HepG2 (cell line): ENCODE measurements around the gene CTNNA3. TPM values are rescaled to one million over a fixed set of nuclear protein-coding genes. Genes with fewer than 3 reads are reported as not detected.

Source experiments
- ATAC-seq: fragments of 200-7000 bp; cut with Tn5 transposase; 3 replicates; pipeline ENCODE4 v1.9.1; 2020; ENCODE audit warnings: mild to moderate bottlenecking, moderate library complexity
- BruUV-seq: library from RNA; stranded (reverse); fragments of 400-500 nt; replicated peaks from 2 replicates; lab custom pipeline; 2021; lab: Mats Ljungman, UMichigan
- CTCF ChIA-PET: fragments of 300-600 bp; formaldehyde crosslinking; extraction: SDS; loops from one replicate; lab custom pipeline; 2021; ENCODE audit warnings: low total read pairs, inconsistent platforms, low intra/inter-chr PET ratio; lab: Yijun Ruan, JAX
- POLR2A ChIA-PET: fragments of 350-600 bp; sonication (Branson Sonifier 250); formaldehyde crosslinking; loops from one replicate; lab custom pipeline; 2020; ENCODE audit warnings: antibody characterized with exemption, inconsistent platforms; lab: Yijun Ruan, JAX
- DNase-seq: peaks from one replicate; pipeline ENCODE4 v3.0.0-alpha.2; 2015; ENCODE audit warnings: low spot score
- FAIRE-seq: peaks from 3 replicates; lab custom pipeline; 2011; peaks lifted over from hg19 to GRCh38; lab: Jason Lieb, UNC
- H2AFZ ChIP-seq: one replicate; pipeline ENCODE4 v1.6.1; 2011; ENCODE audit warnings: low read length, inconsistent platforms
- H3K27ac ChIP-seq: fragments of 300-600 bp; 3 replicates; pipeline ENCODE4 v1.8.0; 2011; ENCODE audit warnings: mixed run types, mild to moderate bottlenecking, mixed read lengths, low read length, inconsistent platforms; ENCODE audit not compliant: insufficient read depth; ENCODE audit errors: extremely low read length
- H3K27me3 ChIP-seq, 2 experiments: fragments of 200-600 bp in 1 of 2; 2 replicates in 1 of 2; 3 replicates in 1 of 2; pipeline versions ENCODE4 v1.6.0 to v1.8.0; 2011; ENCODE audit warnings: low read length in 2 of 2, mild to moderate bottlenecking in 2 of 2, moderate library complexity in 2 of 2, inconsistent platforms in 1 of 2; ENCODE audit not compliant: insufficient read depth in 2 of 2, control insufficient read depth in 1 of 2
- H3K36me3 ChIP-seq, 2 experiments: fragments of 200-600 bp in 1 of 2; replicated peaks in 1 of 2; 2 replicates in 1 of 2; 3 replicates in 1 of 2; pipeline versions ENCODE4 v1.5.1 to v1.8.0; 2011; ENCODE audit warnings: low read length in 2 of 2, inconsistent platforms in 1 of 2; ENCODE audit not compliant: insufficient read depth in 2 of 2, control insufficient read depth in 1 of 2
- H3K4me1 ChIP-seq: 2 replicates; pipeline ENCODE4 v1.5.1; 2012; ENCODE audit warnings: low read length, inconsistent platforms; ENCODE audit not compliant: insufficient read depth
- H3K4me2 ChIP-seq: 2 replicates; pipeline ENCODE4 v1.6.0; 2011; ENCODE audit warnings: low read depth, low read length, inconsistent platforms
- H3K4me3 ChIP-seq, 3 experiments: fragments of 200-600 bp in 1 of 3; sonication (generic), shearing (Covaris generic) in 1 of 3; replicated peaks in 1 of 3; 2 replicates each; pipeline ENCODE4 v1.5.1; 2011 to 2016; ENCODE audit warnings: low read length in 3 of 3, inconsistent platforms in 2 of 3, low read depth in 2 of 3, mild to moderate bottlenecking in 2 of 3, control low read depth in 1 of 3, mixed read lengths in 1 of 3; ENCODE audit not compliant: insufficient read depth in 1 of 3
- H3K79me2 ChIP-seq: one replicate; pipeline ENCODE4 v1.6.1; 2011; ENCODE audit warnings: low read length, inconsistent platforms; ENCODE audit not compliant: insufficient read depth
- H3K9ac ChIP-seq: 2 replicates; pipeline ENCODE4 v1.6.0; 2011; ENCODE audit warnings: mild to moderate bottlenecking, low read depth, low read length, inconsistent platforms; ENCODE audit not compliant: insufficient read depth
- H3K9me3 ChIP-seq: 2 replicates; pipeline ENCODE4 v1.5.1; 2012; ENCODE audit warnings: mild to moderate bottlenecking, low read length
- H4K20me1 ChIP-seq: 2 replicates; pipeline ENCODE4 v1.6.0; 2011; ENCODE audit warnings: inconsistent platforms, mild to moderate bottlenecking, low read length, moderate library complexity; ENCODE audit not compliant: insufficient read depth
- AKAP8 ChIP-seq: sonication (generic); formaldehyde crosslinking; IDR thresholded peaks from 2 replicates; pipeline ENCODE4 v1.5.1; 2020; ENCODE audit warnings: mild to moderate bottlenecking, missing genetic modification reagents
- ARNTL ChIP-seq: sonication (generic); formaldehyde crosslinking; IDR thresholded peaks from 2 replicates; pipeline ENCODE4 v1.4.0; 2020; ENCODE audit warnings: mild to moderate bottlenecking, missing genetic modification reagents
- ASH2L ChIP-seq: fragments of 300-600, 200-600 bp; sonication (generic); IDR thresholded peaks from 2 replicates; pipeline ENCODE4 v1.7.0; 2017; ENCODE audit warnings: low read depth, mild to moderate bottlenecking, moderate library complexity, mixed read lengths, low read length; ENCODE audit not compliant: insufficient read length
- CEBPZ ChIP-seq: IDR thresholded peaks from 2 replicates; pipeline ENCODE4 v1.6.1; 2012; ENCODE audit warnings: low read length, improper control_type of control experiment
- CHCHD3 ChIP-seq: sonication (generic); formaldehyde crosslinking; IDR thresholded peaks from 2 replicates; pipeline ENCODE4 v1.8.0; 2022; ENCODE audit warnings: mild to moderate bottlenecking, missing genetic modification reagents, moderate library complexity
- KIAA2018 ChIP-seq: sonication (generic); formaldehyde crosslinking; IDR thresholded peaks from 2 replicates; pipeline ENCODE4 v1.5.0; 2020; ENCODE audit warnings: mild to moderate bottlenecking, missing genetic modification reagents, borderline replicate concordance
- MAFG ChIP-seq: sonication (generic); formaldehyde crosslinking; IDR thresholded peaks from 2 replicates; pipeline ENCODE4 v1.5.1; 2020; ENCODE audit warnings: mild to moderate bottlenecking, missing genetic modification reagents
- NR3C1 ChIP-seq: sonication (generic); formaldehyde crosslinking; IDR thresholded peaks from 2 replicates; pipeline ENCODE4 v1.4.0; 2020; ENCODE audit warnings: missing genetic modification reagents
- SNAI1 ChIP-seq: sonication (generic); formaldehyde crosslinking; IDR thresholded peaks from 2 replicates; pipeline ENCODE4 v1.5.0; 2020; ENCODE audit warnings: mild to moderate bottlenecking, missing genetic modification reagents, borderline replicate concordance
- ZFP1 ChIP-seq: IDR thresholded peaks from 2 replicates; pipeline ENCODE4 v1.6.1; 2016
- ZKSCAN1 ChIP-seq: fragments of 150-350 bp; IDR thresholded peaks from 2 replicates; pipeline ENCODE4 v1.6.1; 2014; ENCODE audit warnings: low read length
- ZNF235 ChIP-seq: sonication (generic); formaldehyde crosslinking; IDR thresholded peaks from 2 replicates; pipeline ENCODE4 v1.8.1; 2023; ENCODE audit warnings: mild to moderate bottlenecking, missing genetic modification reagents, borderline replicate concordance
- ZNF576 ChIP-seq: sonication (generic); formaldehyde crosslinking; IDR thresholded peaks from 2 replicates; pipeline ENCODE4 v1.4.0; 2020; ENCODE audit warnings: mild to moderate bottlenecking, missing genetic modification reagents
- ZNF619 ChIP-seq: sonication (generic); formaldehyde crosslinking; IDR thresholded peaks from 2 replicates; pipeline ENCODE4 v1.4.0; 2020; ENCODE audit warnings: mild to moderate bottlenecking, missing genetic modification reagents
- ZNF772 ChIP-seq: sonication (generic); formaldehyde crosslinking; IDR thresholded peaks from 2 replicates; pipeline ENCODE4 v1.5.0; 2020; ENCODE audit warnings: mild to moderate bottlenecking, missing genetic modification reagents
- in situ Hi-C: cut with HindIII; loops from 2 replicates; pipeline ENCODE4 v1.10.0; 2017; ENCODE audit warnings: low pct_unique_long_range_greater_than_20kb; ENCODE audit not compliant: extremely low pct_ligation_motif_present
- intact Hi-C: fragments of 100-400 bp; cut with micrococcal nuclease; formaldehyde crosslinking; loops from one replicate; pipeline ENCODE4 v1.10.0; 2022; ENCODE audit not compliant: unreplicated experiment
- polyA plus RNA-seq, 8 experiments: library from polyadenylated mRNA; depleted of rRNA in 3 of 8; stranded (reverse) in 7 of 8; unstranded in 1 of 8; fragments of >200 nt; fragmentation: Illumina TruSeq in 4 of 8; extraction: Trizol in 4 of 8; gene quantifications; 2 replicates each; pipeline versions ENCODE4 v1.2.1 to v1.2.3, GENCODE V29; 2011 to 2016; ENCODE audit warnings: low read depth in 4 of 8, missing spikeins in 1 of 8, mixed read lengths in 1 of 8; ENCODE audit not compliant: insufficient read depth in 1 of 8
- total RNA-seq, 5 experiments: library from RNA; depleted of rRNA; stranded (reverse); fragments of >200 nt; fragmentation: Illumina TruSeq; extraction: Trizol; gene quantifications; 2 replicates each; pipeline ENCODE4 v1.2.3, GENCODE V29; 2016; ENCODE audit warnings: low read depth in 1 of 5

CTNNA3 gene
- total and polyA plus RNA-seq, 2 of the 13 experiments (the other 11 are each of a cell fraction or from before 2014, with no cell fraction given), result not detected

- no peaks in the 10 kb centered on the region for H3K36me3 ChIP-seq
- DNase-seq, result no peak
- POLR2A ChIA-PET, result no interaction called here
- H3K9me3 ChIP-seq, result no peaks in the 10 kb centered on the region
- CTCF ChIA-PET, result no interaction called here
- H3K4me3 ChIP-seq, result no peak overlapping the region
- no peak overlapping the region for H2AFZ ChIP-seq
- no peak overlapping the region for H3K9ac ChIP-seq
- no peaks in the 10 kb centered on the region for H4K20me1 ChIP-seq
- no peak for FAIRE-seq
- H3K27ac ChIP-seq, result no peak overlapping the region
- H3K27me3 ChIP-seq, result no peaks in the 10 kb centered on the region
- in situ Hi-C loops, result no loop called here
- intact Hi-C loops, result no loop called here
- ATAC-seq, result no peak
- no peaks in the 10 kb centered on the region for H3K4me1 ChIP-seq
- no peaks in the 10 kb centered on the region for H3K79me2 ChIP-seq
- no TSS peak for BruUV-seq
- H3K4me2 ChIP-seq, result no peak overlapping the region
- TF ChIP-seq ARNTL (no peak), CEBPZ (no peak), SNAI1 (no peak), ZKSCAN1 (no peak), MAFG (CRISPR knock-in tag) (no peak), ZNF772 (no peak), ASH2L (no peak), ZNF619 (CRISPR knock-in tag) (no peak), NR3C1 (CRISPR knock-in tag) (no peak), CHCHD3 (no peak), ZNF235 (CRISPR knock-in tag) (no peak), AKAP8 (CRISPR knock-in tag) (no peak), KIAA2018 (CRISPR knock-in tag) (no peak), ZFP1 (CRISPR knock-in tag) (no peak), ZNF576 (CRISPR knock-in tag) (no peak)
Measured at GRCh38 chr10:67022099-67022498, 673.9 kb downstream of the CTNNA3 start.
